IMR-90 (cell line): ENCODE results near the gene RCHY1. TPM values are rescaled to one million over a fixed set of nuclear protein-coding genes. Genes with fewer than 3 reads are reported as not detected.
A peak's percentile ranks its signal among the peaks of the same experiment; 100 is the strongest.

Experiments
- ATAC-seq: fragments of 200-7000 bp; cut with Tn5 transposase; 2 replicates; pipeline ENCODE4 v1.9.1; 2020; ENCODE audit warnings: low read depth, mild to moderate bottlenecking, moderate library complexity
- BruUV-seq: library from RNA; stranded (reverse); fragments of 400-500 nt; replicated peaks from 2 replicates; lab custom pipeline; 2021; lab: Mats Ljungman, UMichigan
- CTCF ChIA-PET: fragments of 300-600 bp; formaldehyde crosslinking; extraction: SDS; loops from one replicate; lab custom pipeline; 2021; ENCODE audit warnings: antibody characterized with exemption; lab: Yijun Ruan, JAX
- POLR2A ChIA-PET: fragments of 300-600 bp; sonication (Branson Sonifier 250); formaldehyde crosslinking; loops from one replicate; lab custom pipeline; 2022; ENCODE audit warnings: antibody characterized with exemption; ENCODE audit not compliant: unreplicated experiment; lab: Charles Lee
- DNase-seq: peaks from one replicate; pipeline ENCODE4 v3.0.0; 2013
- H2AFZ ChIP-seq: replicated peaks from 2 replicates; pipeline ENCODE3; 2013; ENCODE audit warnings: low read length, mild to moderate bottlenecking; ENCODE audit not compliant: poor library complexity
- H2AK5ac ChIP-seq: 2 replicates; pipeline ENCODE4 v1.6.1; 2013; ENCODE audit warnings: low read depth, low read length, inconsistent platforms
- H2AK9ac ChIP-seq: replicated peaks from 2 replicates; pipeline ENCODE3; 2013; ENCODE audit warnings: mild to moderate bottlenecking, low read depth, low read length, moderate library complexity; ENCODE audit not compliant: poor library complexity
- H2BK120ac ChIP-seq: 2 replicates; pipeline ENCODE4 v1.6.1; 2013; ENCODE audit warnings: low read depth, low read length, inconsistent platforms
- H2BK15ac ChIP-seq: 3 replicates; pipeline ENCODE4 v1.6.1; 2013; ENCODE audit warnings: low read depth, low read length, inconsistent platforms
- H2BK20ac ChIP-seq: 2 replicates; pipeline ENCODE4 v1.6.1; 2013; ENCODE audit warnings: low read depth, mild to moderate bottlenecking, inconsistent platforms, low read length, moderate library complexity
- H2BK5ac ChIP-seq: 2 replicates; pipeline ENCODE4 v1.6.1; 2013; ENCODE audit warnings: mild to moderate bottlenecking, low read depth, low read length, inconsistent platforms; ENCODE audit not compliant: poor library complexity, severe bottlenecking
- H3K14ac ChIP-seq: replicated peaks from 2 replicates; pipeline ENCODE4 v1.6.1; 2013; ENCODE audit warnings: low read depth, low read length, inconsistent platforms
- H3K18ac ChIP-seq: 2 replicates; pipeline ENCODE4 v1.6.1; 2013; ENCODE audit warnings: low read depth, low read length, control low read depth
- H3K23ac ChIP-seq: 2 replicates; pipeline ENCODE4 v1.6.1; 2013; ENCODE audit warnings: low read depth, low read length, inconsistent platforms
- H3K27ac ChIP-seq: 2 replicates; pipeline ENCODE4 v1.5.1; 2013; ENCODE audit warnings: mild to moderate bottlenecking, control low read depth, low read length; ENCODE audit not compliant: insufficient read depth
- H3K27me3 ChIP-seq: 2 replicates; pipeline ENCODE4 v1.6.1; 2013; ENCODE audit warnings: low read length; ENCODE audit not compliant: control insufficient read depth, insufficient read depth
- H3K36me3 ChIP-seq: 2 replicates; pipeline ENCODE4 v1.6.1; 2013; ENCODE audit warnings: low read length, mixed read lengths; ENCODE audit not compliant: control insufficient read depth, insufficient read depth
- H3K4ac ChIP-seq: 2 replicates; pipeline ENCODE4 v1.6.1; 2013; ENCODE audit warnings: low read depth, low read length, inconsistent platforms
- H3K4me1 ChIP-seq: 2 replicates; pipeline ENCODE4 v1.6.1; 2013; ENCODE audit warnings: low read length, mixed read lengths; ENCODE audit not compliant: control insufficient read depth, insufficient read depth
- H3K4me2 ChIP-seq: 2 replicates; pipeline ENCODE4 v1.6.1; 2013; ENCODE audit warnings: low read depth, mild to moderate bottlenecking, control low read depth, low read length, moderate library complexity
- H3K4me3 ChIP-seq: 2 replicates; pipeline ENCODE4 v1.5.1; 2013; ENCODE audit warnings: low read depth, mild to moderate bottlenecking, control low read depth, low read length, moderate library complexity; ENCODE audit not compliant: insufficient read depth
- H3K56ac ChIP-seq: 2 replicates; pipeline ENCODE4 v1.6.1; 2013; ENCODE audit warnings: low read length, inconsistent platforms; ENCODE audit not compliant: insufficient read depth; ENCODE audit errors: extremely low read depth
- H3K79me1 ChIP-seq, 2 experiments: 2 replicates each; pipeline ENCODE4 v1.6.1; 2013; ENCODE audit warnings: low read length in 2 of 2, inconsistent platforms in 1 of 2, low read depth in 1 of 2
- H3K9ac ChIP-seq: 2 replicates; pipeline ENCODE4 v1.6.1; 2013; ENCODE audit warnings: low read depth, low read length, control low read depth
- H3K9me1 ChIP-seq: 2 replicates; pipeline ENCODE4 v1.6.1; 2013; ENCODE audit warnings: low read length, inconsistent platforms; ENCODE audit not compliant: insufficient read depth
- H3K9me3 ChIP-seq: 2 replicates; pipeline ENCODE4 v1.6.1; 2013; ENCODE audit warnings: low read length; ENCODE audit not compliant: control insufficient read depth, insufficient read depth
- H4K20me1 ChIP-seq: 2 replicates; pipeline ENCODE4 v1.6.1; 2013; ENCODE audit warnings: low read length, inconsistent platforms; ENCODE audit not compliant: insufficient read depth
- H4K5ac ChIP-seq: 2 replicates; pipeline ENCODE4 v1.6.1; 2013; ENCODE audit warnings: mild to moderate bottlenecking, low read depth, low read length, control low read depth
- H4K8ac ChIP-seq, 2 experiments: 2 replicates each; pipeline ENCODE4 v1.6.1; 2013; ENCODE audit warnings: low read depth in 2 of 2, low read length in 2 of 2, control low read depth in 1 of 2, inconsistent platforms in 1 of 2
- H4K91ac ChIP-seq: 2 replicates; pipeline ENCODE4 v1.6.1; 2013; ENCODE audit warnings: low read depth, low read length, inconsistent platforms; ENCODE audit not compliant: insufficient read depth
- BHLHE40 ChIP-seq: fragments of 150-350 bp; IDR thresholded peaks from 2 replicates; pipeline ENCODE4 v1.6.1; 2016; ENCODE audit warnings: mild to moderate bottlenecking, low read depth, low read length
- CEBPB ChIP-seq: IDR thresholded peaks from 2 replicates; pipeline ENCODE4 v1.6.1; 2012; ENCODE audit warnings: low read depth, low read length, improper control_type of control experiment
- CHD1 ChIP-seq: IDR thresholded peaks from 2 replicates; pipeline ENCODE4 v1.6.1; 2012; ENCODE audit warnings: low read depth, low read length, improper control_type of control experiment
- ELK1 ChIP-seq: fragments of 150-350 bp; IDR thresholded peaks from 2 replicates; pipeline ENCODE4 v1.6.1; 2016; ENCODE audit warnings: low read depth, mild to moderate bottlenecking, low read length, moderate library complexity, borderline replicate concordance
- FOS ChIP-seq: fragments of 150-350 bp; IDR thresholded peaks from 2 replicates; pipeline ENCODE4 v1.6.1; 2016; ENCODE audit warnings: low read depth, low read length
- MAFK ChIP-seq: IDR thresholded peaks from 2 replicates; pipeline ENCODE4 v1.6.1; 2012; ENCODE audit warnings: low read depth, low read length, improper control_type of control experiment
- MAZ ChIP-seq: IDR thresholded peaks from 2 replicates; pipeline ENCODE4 v1.6.1; 2012; ENCODE audit warnings: low read depth, mild to moderate bottlenecking, low read length, improper control_type of control experiment, moderate library complexity, borderline replicate concordance
- MXI1 ChIP-seq: IDR thresholded peaks from 2 replicates; pipeline ENCODE4 v1.6.1; 2012; ENCODE audit warnings: low read depth, mild to moderate bottlenecking, low read length, moderate library complexity, borderline replicate concordance
- POLR2A ChIP-seq: IDR thresholded peaks from 2 replicates; pipeline ENCODE4 v1.6.1; 2012; ENCODE audit warnings: mild to moderate bottlenecking, low read depth, low read length
- RAD21 ChIP-seq: IDR thresholded peaks from 2 replicates; pipeline ENCODE4 v1.6.1; 2012; ENCODE audit warnings: low read length, improper control_type of control experiment
- RCOR1 ChIP-seq: IDR thresholded peaks from 2 replicates; pipeline ENCODE4 v1.6.1; 2012; ENCODE audit warnings: mild to moderate bottlenecking, low read length, improper control_type of control experiment; ENCODE audit not compliant: insufficient replicate concordance
- RFX5 ChIP-seq: IDR thresholded peaks from 2 replicates; pipeline ENCODE4 v1.8.0; 2012; ENCODE audit warnings: low read depth, mild to moderate bottlenecking, low read length, moderate library complexity
- SMC3 ChIP-seq: fragments of 150-350 bp; IDR thresholded peaks from 2 replicates; pipeline ENCODE4 v1.6.1; 2016; ENCODE audit warnings: low read depth, mild to moderate bottlenecking, antibody characterized with exemption, low read length, moderate library complexity
- USF2 ChIP-seq: fragments of 150-350 bp; IDR thresholded peaks from 2 replicates; pipeline ENCODE4 v1.6.1; 2017; ENCODE audit warnings: mild to moderate bottlenecking, antibody characterized with exemption, low read length, low read depth
- dilution Hi-C: fragments of 300-500 bp; cut with HindIII; formaldehyde crosslinking; loops from one replicate; pipeline ENCODE4 v1.14.3; 2018; ENCODE audit warnings: low sequenced_read_pairs; ENCODE audit not compliant: unreplicated experiment
- in situ Hi-C: fragments of 300-500 bp; cut with MboI; formaldehyde crosslinking; loops from 3 replicates; pipeline ENCODE4 v1.14.3; 2019; ENCODE audit warnings: low sequenced_read_pairs, inconsistent platforms, mixed read lengths
- intact Hi-C: fragments of 100-400 bp; cut with micrococcal nuclease; formaldehyde crosslinking; loops from 2 replicates; pipeline ENCODE4 v1.10.0; 2022
- polyA plus RNA-seq, 3 experiments: library from polyadenylated mRNA; depleted of rRNA; stranded (reverse); fragments of >200 nt; gene quantifications; 2 replicates each; pipeline ENCODE4 v1.2.3, GENCODE V29; 2012; ENCODE audit warnings: low replicate concordance in 1 of 3
- total RNA-seq: library from RNA; depleted of rRNA; stranded (reverse); fragments of >200 nt; gene quantifications from 2 replicates; pipeline ENCODE4 v1.2.3, GENCODE V29; 2012
- TF ChIP-seq, protein P1 (sequence below): conservative IDR thresholded peaks from 2 replicates; pipeline ENCODE4 v1.5.1; 2012; ENCODE audit warnings: mild to moderate bottlenecking, low read depth, low read length, improper control_type of control experiment

The RCHY1 gene
- total and polyA plus RNA-seq, 2 of the 4 experiments (the other 2 are of a cell fraction) = 20.1 to 22.4 TPM

GRCh38 chr4:75432683-75433082, 81.5 kb downstream of the RCHY1 start:
- H2BK120ac ChIP-seq = no peak overlapping the region
- H4K20me1 ChIP-seq = no peaks in the 10 kb centered on the region
- TF ChIP-seq MAZ (no peak), CEBPB (no peak), SMC3 (peak; percentile 22; the same call in 1 of the 2 replicates), MAFK (no peak), FOS (no peak), BHLHE40 (no peak), USF2 (no peak), CHD1 (no peak), RAD21 (no peak), ELK1 (no peak), POLR2A (no peak), MXI1 (no peak), RCOR1 (no peak), RFX5 (no peak)
- TF ChIP-seq, protein P1, sequence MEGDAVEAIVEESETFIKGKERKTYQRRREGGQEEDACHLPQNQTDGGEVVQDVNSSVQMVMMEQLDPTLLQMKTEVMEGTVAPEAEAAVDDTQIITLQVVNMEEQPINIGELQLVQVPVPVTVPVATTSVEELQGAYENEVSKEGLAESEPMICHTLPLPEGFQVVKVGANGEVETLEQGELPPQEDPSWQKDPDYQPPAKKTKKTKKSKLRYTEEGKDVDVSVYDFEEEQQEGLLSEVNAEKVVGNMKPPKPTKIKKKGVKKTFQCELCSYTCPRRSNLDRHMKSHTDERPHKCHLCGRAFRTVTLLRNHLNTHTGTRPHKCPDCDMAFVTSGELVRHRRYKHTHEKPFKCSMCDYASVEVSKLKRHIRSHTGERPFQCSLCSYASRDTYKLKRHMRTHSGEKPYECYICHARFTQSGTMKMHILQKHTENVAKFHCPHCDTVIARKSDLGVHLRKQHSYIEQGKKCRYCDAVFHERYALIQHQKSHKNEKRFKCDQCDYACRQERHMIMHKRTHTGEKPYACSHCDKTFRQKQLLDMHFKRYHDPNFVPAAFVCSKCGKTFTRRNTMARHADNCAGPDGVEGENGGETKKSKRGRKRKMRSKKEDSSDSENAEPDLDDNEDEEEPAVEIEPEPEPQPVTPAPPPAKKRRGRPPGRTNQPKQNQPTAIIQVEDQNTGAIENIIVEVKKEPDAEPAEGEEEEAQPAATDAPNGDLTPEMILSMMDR = peak; percentile 22; the same call in 1 of the 2 replicates
- no peaks in the 10 kb centered on the region for H3K36me3 ChIP-seq
- DNase-seq (peak; percentile 7), ATAC-seq (peak; percentile 49; the same call in 1 of the 2 replicates)
- no peak overlapping the region for H2AFZ ChIP-seq
- no peak overlapping the region for H2AK5ac ChIP-seq
- no peaks in the 10 kb centered on the region for H3K79me1 ChIP-seq
- in situ Hi-C loops (no loop called here), dilution Hi-C loops (no loop called here), intact Hi-C loops (no loop called here)
- no peak overlapping the region for H3K4ac ChIP-seq
- no peak overlapping the region for H4K5ac ChIP-seq
- no peak overlapping the region for H4K91ac ChIP-seq
- no peak overlapping the region for H3K18ac ChIP-seq
- no peak overlapping the region for H3K14ac ChIP-seq
- no peak overlapping the region for H2BK5ac ChIP-seq
- ChIA-PET CTCF (interaction anchor here (0.5 kb wide), 1 partner anchor 639 kb away, joined by 3 read pairs; no protein-coding TSS in a partner anchor), POLR2A (no interaction called here)
- no peak overlapping the region for H3K4me2 ChIP-seq
- H2BK20ac ChIP-seq = no peak overlapping the region
- no peak overlapping the region for H2BK15ac ChIP-seq
- H3K9me3 ChIP-seq = no peaks in the 10 kb centered on the region
- H3K9ac ChIP-seq = no peak overlapping the region
- no peak overlapping the region for H3K23ac ChIP-seq
- no peak overlapping the region for H2AK9ac ChIP-seq
- H3K4me1 ChIP-seq = no peaks in the 10 kb centered on the region
- H3K9me1 ChIP-seq = no peaks in the 10 kb centered on the region
- no TSS peak for BruUV-seq
- H3K56ac ChIP-seq = no peak overlapping the region
- no peak overlapping the region for H3K27ac ChIP-seq
- H3K4me3 ChIP-seq = no peak overlapping the region
- no peak overlapping the region for H4K8ac ChIP-seq
- no peaks in the 10 kb centered on the region; the same call in none of the 2 replicates for H3K27me3 ChIP-seq
